HCT116 (cell line): Measurements from ENCODE around the gene PRSS57.

ENCODE experiments used
- CTCF ChIP-seq, 3 experiments: fragments of 200-600 bp in 1 of 3; sonication (generic) in 1 of 3; IDR thresholded peaks in 2 of 3; conservative IDR thresholded peaks in 1 of 3; 2 replicates each; pipeline ENCODE4 v1.5.1; 2012 to 2017; ENCODE audit warnings: low read depth in 2 of 3, low read length in 2 of 3, antibody characterized with exemption in 1 of 3, borderline replicate concordance in 1 of 3, control low read depth in 1 of 3, mild to moderate bottlenecking in 1 of 3, mixed read lengths in 1 of 3, mixed run types in 1 of 3, moderate library complexity in 1 of 3; ENCODE audit not compliant: insufficient read depth in 1 of 3
- EGR1 ChIP-seq: IDR thresholded peaks from 2 replicates; pipeline ENCODE4 v1.6.1; 2012; ENCODE audit warnings: low read depth
- ELF1 ChIP-seq: IDR thresholded peaks from 2 replicates; pipeline ENCODE4 v1.6.1; 2012; ENCODE audit warnings: low read depth, borderline replicate concordance
- EZH2 ChIP-seq: fragments of 200-600 bp; sonication (generic); IDR thresholded peaks from 2 replicates; pipeline ENCODE4 v1.6.1; 2017; ENCODE audit warnings: antibody characterized with exemption, mixed run types
- EZH2phosphoT487 ChIP-seq: fragments of 200-600 bp; IDR thresholded peaks from 2 replicates; pipeline ENCODE4 v1.6.1; 2018; ENCODE audit warnings: antibody characterized with exemption, borderline replicate concordance
- JUND ChIP-seq: IDR thresholded peaks from 2 replicates; pipeline ENCODE4 v1.6.1; 2012
- MAX ChIP-seq: IDR thresholded peaks from 2 replicates; pipeline ENCODE4 v1.6.1; 2012
- POLR2A ChIP-seq: IDR thresholded peaks from 2 replicates; pipeline ENCODE4 v1.7.0; 2011; ENCODE audit warnings: borderline replicate concordance; ENCODE audit not compliant: insufficient read depth, insufficient read length; ENCODE audit errors: extremely low read depth
- POLR2AphosphoS5 ChIP-seq: IDR thresholded peaks from 2 replicates; pipeline ENCODE4 v1.6.1; 2011; ENCODE audit warnings: mild to moderate bottlenecking, low read depth, low read length, moderate library complexity
- RAD21 ChIP-seq: IDR thresholded peaks from 2 replicates; pipeline ENCODE4 v1.6.1; 2012; ENCODE audit warnings: low read depth, mild to moderate bottlenecking
- YY1 ChIP-seq: IDR thresholded peaks from 2 replicates; pipeline ENCODE4 v1.6.1; 2011; ENCODE audit warnings: low read length, low read depth, moderate library complexity, mild to moderate bottlenecking; ENCODE audit not compliant: insufficient replicate concordance; ENCODE audit errors: extremely low read depth
- ZFX ChIP-seq: fragments of 450-650 bp; IDR thresholded peaks from 2 replicates; pipeline ENCODE4 v1.6.1; 2017

GRCh38 chr19:686589-687297 lies 8.5 kb downstream of the PRSS57 start:
- no peak for TF ChIP-seq ZFX
- TF ChIP-seq POLR2A: no peak
- TF ChIP-seq EZH2phosphoT487: no peak
- no peak for TF ChIP-seq EZH2
- no peak for TF ChIP-seq JUND
- no peak for TF ChIP-seq MAX
- no peak for TF ChIP-seq CTCF (IDR thresholded peaks at IDR 0.05 in 2 of 3, conservative IDR thresholded peaks at IDR 0.05 in 1 of 3; ENCODE audit: borderline replicate concordance in 1 of 3, insufficient read depth in 1 of 3, low read depth in 2 of 3, low read length in 2 of 3)
- no peak for TF ChIP-seq ELF1
- no peak for TF ChIP-seq RAD21
- TF ChIP-seq EGR1: no peak
- TF ChIP-seq YY1: no peak
- TF ChIP-seq POLR2AphosphoS5: no peak
